Stimulated activated CD4-positive, alpha-beta T cell treated with anti-CD3 and anti-CD28 coated beads, Interleukin-4, amount 100 ng/mL, for 48 hours (primary cell): Measurements from ENCODE around the gene LDHAL6A.
A peak's percentile ranks its signal among the peaks of the same experiment; 100 is the strongest.

Source experiments
- DNase-seq, 2 donors: peaks; one replicate each; pipeline ENCODE4 v3.0.0-alpha.2; 2020; ENCODE audit warnings: low read depth in 2 of 2

The LDHAL6A gene

DNA sequence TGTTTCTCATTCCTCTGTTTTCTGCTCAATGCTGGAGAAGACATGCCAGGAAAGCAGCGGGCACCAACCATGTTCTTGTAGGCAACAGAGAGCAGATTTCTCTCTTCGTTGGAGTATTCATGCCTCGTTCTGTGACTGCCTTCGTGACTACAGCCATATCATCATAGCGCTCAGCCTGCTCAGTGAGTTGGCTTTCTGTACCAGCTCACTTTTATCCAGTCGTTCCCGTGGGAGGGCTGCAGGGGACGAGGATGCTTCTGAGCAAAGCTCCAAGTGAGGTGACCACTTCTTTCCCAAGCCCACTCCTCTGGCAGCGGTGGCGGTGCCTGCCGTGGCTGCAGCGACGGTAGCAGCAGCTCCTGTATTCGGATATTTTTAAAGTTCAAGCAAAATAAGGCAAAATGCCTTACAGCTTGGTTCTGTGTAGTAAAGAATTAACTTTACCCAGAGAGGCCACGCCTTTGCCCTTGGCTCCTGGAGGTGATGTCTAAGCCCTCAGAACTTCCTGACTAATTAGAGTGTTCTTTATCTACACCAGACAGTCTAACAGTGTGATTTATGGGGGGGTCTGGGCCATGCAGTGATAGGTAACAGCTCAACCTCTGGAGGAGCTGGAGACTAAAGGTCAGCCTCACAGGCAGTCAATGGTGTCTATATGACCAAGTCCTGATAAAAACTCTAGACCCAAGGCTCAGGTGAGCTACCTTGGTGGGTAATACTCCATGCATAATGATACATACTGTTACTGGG lies 35.3 kb downstream of the LDHAL6A start:
- no peak for DNase-seq

DNA sequence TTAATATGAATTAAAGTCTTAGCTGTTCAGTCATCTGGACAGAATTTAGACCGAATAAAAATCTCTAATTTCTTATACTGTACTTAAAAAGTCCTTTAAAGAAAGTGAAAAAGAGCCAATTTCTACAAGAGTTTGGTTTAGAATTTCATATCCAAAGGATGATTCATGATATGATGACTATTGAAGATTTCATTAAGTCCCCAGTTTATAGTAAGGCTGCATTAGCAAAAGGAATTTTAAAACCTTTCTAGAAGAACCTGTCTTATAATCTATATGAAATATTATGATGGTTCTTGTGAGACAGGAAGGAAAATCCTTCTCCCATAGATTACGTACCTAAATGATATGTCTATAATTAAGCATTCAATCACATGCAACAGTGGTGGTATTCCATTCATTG lies 36.3 kb downstream of the LDHAL6A start:
- DNase-seq: no peak

DNA sequence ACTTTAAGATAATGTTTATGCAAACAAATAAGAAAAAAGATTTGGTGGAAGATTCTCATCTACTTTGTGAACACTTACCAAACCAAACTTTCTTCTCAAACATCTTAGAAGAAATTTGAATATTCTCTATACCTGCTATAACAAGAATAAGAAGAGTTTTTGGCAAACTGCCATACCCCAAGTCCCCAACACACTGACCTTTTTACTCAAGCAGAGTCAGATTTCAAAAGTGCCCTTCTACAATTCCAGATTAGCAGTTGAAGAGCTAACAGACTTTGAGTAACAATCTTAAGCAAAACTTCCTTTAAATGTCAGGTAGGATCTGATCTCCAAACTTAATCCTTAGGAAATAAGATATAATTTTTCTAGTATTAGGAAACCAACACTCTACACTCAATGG lies 37.2 kb downstream of the LDHAL6A start:
- DNase-seq: no peak

DNA sequence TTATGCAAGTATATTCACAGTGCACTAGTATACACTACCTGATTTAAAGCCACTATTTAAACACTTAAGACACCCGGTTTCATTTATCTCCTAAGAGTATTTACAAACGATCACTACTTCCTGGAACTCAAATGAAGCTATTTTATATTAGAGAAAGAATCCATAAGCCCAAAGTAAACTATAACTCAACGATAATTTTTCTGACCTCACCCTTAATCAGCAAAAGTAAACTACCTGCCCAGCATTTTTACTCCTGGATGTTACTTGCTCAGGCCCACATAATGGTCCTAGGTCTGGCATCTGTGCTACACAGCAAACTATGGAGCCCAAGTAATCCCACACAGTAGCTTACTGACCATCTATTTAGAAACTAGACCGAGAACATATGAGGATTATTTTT lies 37.7 kb downstream of the LDHAL6A start:
- DNase-seq: no peak

DNA sequence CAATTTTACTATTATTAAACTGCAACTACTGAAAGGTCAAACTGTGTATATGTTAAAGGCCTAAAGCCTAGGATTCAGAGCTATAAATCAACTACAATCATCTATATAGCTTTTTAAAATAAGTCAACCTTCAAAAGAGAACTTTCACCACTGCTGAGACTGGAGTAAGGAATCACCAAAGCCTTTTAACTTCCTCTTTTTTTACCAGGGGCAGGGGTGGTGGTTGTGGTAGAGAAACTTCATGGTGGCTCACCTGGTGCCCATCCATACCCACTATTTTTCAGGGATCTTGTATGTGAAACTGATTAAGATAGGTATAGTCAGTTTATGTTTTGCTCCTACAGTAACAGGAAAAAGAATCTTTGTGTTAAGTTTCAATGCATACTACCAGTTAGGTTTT lies 39.6 kb downstream of the LDHAL6A start:
- DNase-seq: no peak

DNA sequence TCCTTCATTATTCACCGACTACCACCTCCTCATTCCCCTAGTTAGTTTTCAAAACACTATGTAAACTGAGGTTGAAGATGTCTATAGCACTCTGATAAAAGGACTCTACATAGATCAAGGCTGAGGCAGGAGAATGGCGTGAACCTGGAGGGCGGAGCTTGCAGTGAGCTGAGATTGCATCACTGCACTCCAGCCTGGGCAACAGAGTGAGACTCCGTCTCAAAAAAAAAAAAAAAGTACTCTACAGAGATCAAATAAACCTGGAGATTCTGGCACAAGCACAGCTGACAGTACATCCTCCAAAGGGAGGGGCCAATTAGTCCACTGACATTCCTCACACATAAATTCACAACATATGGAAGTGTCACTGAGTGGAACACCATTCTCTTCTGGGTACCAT lies 40.0 kb downstream of the LDHAL6A start:
- no peak for DNase-seq

DNA sequence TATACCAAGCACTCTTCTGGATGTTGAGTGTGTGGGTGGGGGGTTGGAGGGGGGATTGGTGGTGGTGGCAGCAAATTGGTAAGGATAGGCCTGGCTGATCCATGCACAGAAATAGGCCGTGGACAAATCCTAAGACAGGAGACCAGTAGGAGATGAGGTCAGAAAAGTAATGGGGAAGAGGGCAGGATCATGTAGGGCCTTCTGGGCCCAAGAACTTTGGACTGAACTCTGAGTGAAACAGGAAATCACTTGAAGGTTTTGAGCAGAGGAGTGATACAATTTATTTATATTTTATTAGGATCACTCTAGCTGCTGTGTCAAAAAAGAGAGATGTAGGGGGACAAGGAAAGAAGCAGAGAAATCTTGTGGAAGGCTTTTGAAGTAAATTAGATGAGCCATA lies 42.4 kb downstream of the LDHAL6A start:
- no peak for DNase-seq

DNA sequence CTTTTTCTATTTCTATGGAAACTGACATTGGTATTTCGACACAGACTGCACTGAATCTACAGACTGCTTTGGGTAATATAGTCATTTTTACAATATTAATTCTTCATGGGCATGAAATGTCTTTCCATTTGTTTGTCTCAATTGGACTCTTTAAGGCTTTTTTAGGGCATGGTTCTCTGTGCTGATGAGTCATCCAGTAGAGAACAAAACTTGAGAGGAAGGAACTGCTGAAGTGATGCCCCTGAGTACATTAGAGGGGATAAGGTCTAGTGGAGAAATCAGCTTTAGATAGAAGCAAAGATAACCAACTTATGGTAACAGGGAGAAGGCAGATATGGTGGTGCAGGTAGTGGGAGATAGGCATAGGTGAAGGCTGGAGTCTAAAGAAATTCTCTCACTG lies 46.0 kb downstream of the LDHAL6A start:
- no peak for DNase-seq

DNA sequence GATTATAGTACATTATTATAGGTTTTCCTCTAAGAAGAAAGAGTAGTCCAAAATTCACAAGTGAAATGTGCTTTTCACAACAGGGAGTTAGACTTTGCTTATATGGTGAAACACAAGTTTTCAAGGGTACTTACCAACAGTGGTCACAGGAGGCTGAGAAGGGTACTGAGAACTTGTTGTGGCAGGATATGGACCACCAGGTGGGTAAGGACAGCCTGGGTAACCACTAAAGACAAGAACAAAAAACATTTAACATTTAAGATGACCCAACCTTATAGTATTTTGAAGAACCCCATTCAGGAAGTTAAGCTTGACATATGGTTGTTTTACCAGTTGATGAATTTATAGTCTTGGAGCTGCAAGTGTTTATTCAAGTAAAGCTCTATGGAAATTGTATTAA lies 46.7 kb downstream of the LDHAL6A start:
- DNase-seq: no peak

DNA sequence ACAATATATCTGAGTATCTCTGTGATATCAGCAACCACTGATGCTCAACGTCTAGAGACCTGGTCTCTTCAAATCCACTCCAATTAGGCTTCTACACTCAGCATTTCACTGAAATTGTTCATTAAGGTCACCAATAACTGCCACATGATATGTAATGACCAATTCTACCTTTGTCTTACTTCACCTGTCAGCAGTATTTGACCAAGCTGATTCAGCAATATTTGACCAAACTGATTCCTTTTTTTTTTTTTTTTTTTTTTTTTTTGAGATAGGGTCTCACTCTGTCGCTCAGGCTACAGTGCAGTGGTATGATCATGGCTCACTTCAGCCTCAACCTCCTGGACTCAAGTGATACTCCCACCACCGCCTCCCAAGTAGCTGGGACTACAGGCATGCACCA lies 65.5 kb downstream of the LDHAL6A start:
- no peak for DNase-seq

DNA sequence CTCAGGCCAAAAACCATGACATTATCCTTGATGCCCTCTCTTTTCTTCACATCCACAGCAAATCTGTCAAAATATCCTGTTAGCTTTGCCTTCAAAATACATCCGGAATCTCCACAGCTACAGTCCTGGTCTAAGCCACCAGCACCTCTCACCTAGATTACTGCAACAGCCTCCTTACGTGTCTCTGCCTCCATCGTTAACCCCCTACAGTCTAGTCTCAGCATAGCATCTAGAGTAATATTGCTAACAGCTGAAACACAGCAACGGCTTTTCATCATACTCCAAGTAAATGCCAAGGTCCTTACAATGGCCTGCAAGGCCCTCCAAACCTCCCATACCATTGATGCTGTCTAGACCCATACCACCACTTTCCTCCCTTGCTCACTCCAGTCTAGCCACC lies 66.7 kb downstream of the LDHAL6A start:
- no peak for DNase-seq

DNA sequence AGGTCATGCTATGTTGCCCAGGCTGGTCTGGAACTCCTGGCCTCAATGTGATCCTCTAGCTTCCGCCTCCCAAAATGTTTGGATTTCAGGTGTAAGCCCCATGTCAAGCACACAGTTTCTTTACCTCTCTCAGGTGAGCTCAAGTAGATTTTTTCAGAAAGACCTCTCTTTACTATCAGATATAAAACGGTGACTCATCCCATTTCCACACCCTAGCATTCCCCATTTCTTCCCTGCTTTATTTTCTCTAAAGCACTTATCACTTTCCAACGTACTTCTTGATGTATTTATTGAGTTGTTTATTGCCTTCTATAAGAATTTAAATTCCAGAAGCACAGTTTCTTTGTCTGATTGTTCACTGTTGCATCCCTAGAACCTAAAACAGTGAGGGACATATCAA lies 67.4 kb downstream of the LDHAL6A start:
- DNase-seq: no peak

DNA sequence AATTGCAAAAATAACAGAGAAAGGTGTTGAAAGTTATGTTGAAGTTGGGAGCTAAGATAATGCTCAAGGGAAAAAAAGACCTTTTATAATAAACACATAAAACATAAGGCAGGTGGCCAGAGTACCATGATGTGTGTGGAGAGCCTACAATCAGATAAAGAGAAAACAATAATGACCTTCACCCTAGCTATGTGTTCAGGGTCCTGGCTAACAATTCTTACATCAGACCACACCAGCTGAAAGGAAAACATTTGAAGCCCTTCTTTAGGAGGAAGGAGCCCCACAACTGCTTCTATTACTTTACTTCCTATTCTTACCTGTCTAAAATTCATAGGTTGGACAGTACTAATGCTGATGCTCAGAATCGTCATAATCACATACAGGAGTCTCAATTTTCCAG lies 68.6 kb downstream of the LDHAL6A start:
- DNase-seq: no peak

DNA sequence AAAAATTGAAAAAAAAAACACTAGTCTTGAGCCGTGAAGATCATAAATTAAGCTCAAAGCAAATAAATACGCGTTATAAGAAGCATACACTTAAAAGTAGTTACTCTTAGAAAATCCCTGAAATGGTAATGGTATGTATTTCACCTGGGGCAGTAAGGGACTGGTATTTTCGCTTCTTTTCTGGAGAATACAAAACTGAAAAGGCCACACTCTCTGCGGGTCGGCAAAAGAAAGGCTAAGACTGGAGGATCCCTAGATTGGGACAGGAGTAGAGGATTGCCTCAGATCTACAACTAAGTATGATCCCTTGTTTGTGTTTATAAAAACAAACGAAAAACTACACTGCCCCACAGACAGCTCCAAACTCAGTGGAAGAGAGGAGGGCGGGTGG lies 70.5 kb downstream of the LDHAL6A start:
- no peak for DNase-seq

DNA sequence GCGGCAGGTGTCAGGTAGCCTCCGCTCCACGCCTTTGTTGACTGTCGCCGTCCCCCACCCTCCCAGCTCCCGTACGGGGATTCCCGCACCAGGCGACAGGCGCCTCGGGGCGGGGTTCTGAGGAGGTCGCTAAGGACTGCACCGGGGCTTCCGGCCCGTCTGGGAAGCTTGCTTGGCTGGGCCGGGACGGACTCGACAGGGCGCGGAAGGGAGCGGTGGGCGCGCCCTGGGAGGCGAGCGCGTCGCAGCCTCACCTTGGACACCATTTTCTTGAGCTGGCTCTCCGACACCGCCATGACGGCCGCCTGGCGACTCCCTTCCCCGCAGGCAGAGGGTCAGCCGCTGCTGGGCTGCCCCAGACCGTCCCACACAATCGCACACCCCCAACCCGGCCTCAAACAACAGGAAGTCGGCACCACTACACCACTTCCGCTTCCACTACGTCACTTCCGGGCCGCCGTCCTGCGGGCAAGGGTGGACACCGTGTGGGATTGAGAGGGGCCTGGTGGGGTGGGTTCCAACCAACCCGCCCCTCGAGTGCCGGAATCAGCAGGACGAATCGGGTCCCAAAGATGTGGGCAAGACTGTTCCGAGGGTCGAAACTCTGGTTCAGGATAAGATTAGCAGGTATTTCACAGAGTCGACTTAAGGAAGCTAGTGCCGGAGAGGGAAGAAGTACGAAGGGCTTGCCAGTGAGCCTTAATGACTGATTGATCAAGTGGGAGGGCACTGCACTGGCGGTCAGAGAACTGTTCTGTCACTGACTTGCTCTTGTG lies 71.1 kb downstream of the LDHAL6A start, which contains the start of gene TSG101:
TSG101 (minus strand) TSS at position 422 of the 776 bp plus-strand sequence; CDS start at position 296, 126 bp downstream.
- peak; percentile 90 for DNase-seq

DNA sequence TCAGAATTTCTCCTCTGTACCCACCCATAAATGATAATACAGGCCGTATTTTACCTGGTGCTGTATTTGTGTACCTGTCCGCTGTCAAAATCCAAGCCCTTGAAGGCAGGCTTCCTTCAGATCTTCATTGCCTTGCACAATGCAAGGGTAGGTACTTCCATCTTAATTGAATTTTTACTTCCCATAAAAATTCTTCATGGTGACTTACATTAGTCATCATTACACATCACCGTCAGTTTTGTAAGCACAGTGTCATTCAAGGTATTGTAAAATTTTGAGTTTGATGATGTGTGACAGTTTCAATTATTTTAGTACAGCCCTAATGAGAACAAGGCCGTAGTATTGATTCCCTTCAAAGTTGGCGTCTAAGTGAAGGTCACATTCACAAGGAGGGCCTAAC lies 71.9 kb downstream of the LDHAL6A start:
- DNase-seq: no peak
